K562 (cell line): Measurements from ENCODE around the gene CRYBB1. TPM values are rescaled to one million over a fixed set of nuclear protein-coding genes. Genes with fewer than 3 reads are reported as not detected.

ENCODE experiments used
- ARID2 ChIP-seq: fragments of 450-650 bp; IDR thresholded peaks from 2 replicates; pipeline ENCODE4 v1.6.1; 2017; ENCODE audit warnings: antibody characterized with exemption, mild to moderate bottlenecking
- BCLAF1 ChIP-seq, 2 experiments: fragments of 450-650 bp in 1 of 2; IDR thresholded peaks; 2 replicates each; pipeline ENCODE4 v1.6.1; 2011 to 2017; ENCODE audit warnings: low read depth in 2 of 2, antibody characterized with exemption in 1 of 2, borderline replicate concordance in 1 of 2, low read length in 1 of 2, mild to moderate bottlenecking in 1 of 2, mixed read lengths in 1 of 2; ENCODE audit not compliant: control insufficient read depth in 1 of 2
- CREBBP ChIP-seq: IDR thresholded peaks from one replicate; pipeline ENCODE4 v1.6.1; 2012; ENCODE audit warnings: low read depth, mild to moderate bottlenecking, control low read depth, inconsistent platforms, low read length
- ETV1 ChIP-seq: fragments of 450-650 bp; conservative IDR thresholded peaks from 2 replicates; pipeline ENCODE4 v1.6.1; 2016; ENCODE audit warnings: missing genetic modification characterization, control low read depth, low read depth, missing compliant biosample characterization
- EZH2 ChIP-seq: IDR thresholded peaks from 2 replicates; pipeline ENCODE4 v1.6.1; 2012; ENCODE audit warnings: low read depth, mild to moderate bottlenecking, inconsistent platforms, low read length, borderline replicate concordance
- HDAC2 ChIP-seq: fragments of 450-650 bp; IDR thresholded peaks from 2 replicates; pipeline ENCODE4 v1.6.1; 2016; ENCODE audit warnings: mild to moderate bottlenecking
- HOMEZ ChIP-seq: fragments of 250-450 bp; sonication (Bioruptor Pico); IDR thresholded peaks from 2 replicates; pipeline ENCODE4 v1.4.0; 2020; ENCODE audit warnings: mild to moderate bottlenecking, moderate library complexity
- MBD1 ChIP-seq: fragments of 250-450 bp; sonication (Bioruptor Pico); IDR thresholded peaks from 2 replicates; pipeline ENCODE4 v1.8.0; 2022; ENCODE audit warnings: inconsistent platforms
- POLR2A ChIP-seq: fragments of 450-650 bp; conservative IDR thresholded peaks from 2 replicates; pipeline ENCODE4 v1.6.1; 2016
- PURB ChIP-seq: sonication (generic); formaldehyde crosslinking; IDR thresholded peaks from 2 replicates; pipeline ENCODE4 v1.9.0; 2021; ENCODE audit warnings: low read depth, mild to moderate bottlenecking, missing genetic modification reagents
- RHOXF2B ChIP-seq: fragments of 250-450 bp; sonication (Bioruptor Pico); conservative IDR thresholded peaks from 2 replicates; pipeline ENCODE4 v1.5.1; 2021
- RNF219 ChIP-seq: fragments of 250-450 bp; sonication (Bioruptor Pico); IDR thresholded peaks from 2 replicates; pipeline ENCODE4 v1.5.0; 2022; ENCODE audit warnings: mild to moderate bottlenecking
- TEAD1 ChIP-seq, 2 experiments: fragments of 450-650 bp in 1 of 2; sonication (generic) in 1 of 2; formaldehyde crosslinking; IDR thresholded peaks; 2 replicates each; pipeline versions ENCODE4 v1.4.0 to v1.8.0; 2020 to 2022; ENCODE audit warnings: mild to moderate bottlenecking in 2 of 2, missing genetic modification reagents in 1 of 2
- ZBTB43 ChIP-seq: sonication (generic); formaldehyde crosslinking; IDR thresholded peaks from 2 replicates; pipeline ENCODE4 v1.8.0; 2023; ENCODE audit warnings: mild to moderate bottlenecking, missing genetic modification reagents
- ZKSCAN1 ChIP-seq: fragments of 150-350 bp; IDR thresholded peaks from 2 replicates; pipeline ENCODE4 v1.6.1; 2016; ENCODE audit warnings: low read depth, low read length
- ZNF586 ChIP-seq: fragments of 450-650 bp; formaldehyde crosslinking; conservative IDR thresholded peaks from 2 replicates; pipeline ENCODE4 v1.4.0; 2020; ENCODE audit warnings: mild to moderate bottlenecking, moderate library complexity
- polyA plus RNA-seq, 8 experiments: library from polyadenylated mRNA; depleted of rRNA in 4 of 8; stranded (reverse) in 5 of 8; unstranded in 3 of 8; fragments of >200 nt; fragmentation: Nextera tagmentation in 2 of 8; fragmentation: Illumina TruSeq in 1 of 8; extraction: Ambion mirVana in 2 of 8; extraction: Trizol in 1 of 8; gene quantifications; 2 replicates each; pipeline versions ENCODE4 v1.2.1 to v1.2.3, GENCODE V29; 2011 to 2014; ENCODE audit warnings: inconsistent platforms in 1 of 8, missing spikeins in 1 of 8
- total RNA-seq, 7 experiments: library from RNA; depleted of rRNA in 6 of 7; stranded (reverse); fragments of >200 nt in 6 of 7; fragmentation: Illumina TruSeq in 2 of 7; extraction: Trizol in 2 of 7; gene quantifications; 2 replicates each; pipeline versions ENCODE4 v1.2.1 to v1.2.3, GENCODE V29; 2011 to 2021; ENCODE audit warnings: low replicate concordance in 1 of 7

CRYBB1 gene
- total and polyA plus RNA-seq, 9 of the 15 experiments (the other 6 are each of a cell fraction or from before 2014, with no cell fraction given) = 0.16 to 0.45 (median 0.33) TPM; not detected in 2

GRCh38 chr22:26573026-26573662, 44.7 kb downstream of the CRYBB1 start (continued):
- TF ChIP-seq MBD1 = no peak
- no peak for TF ChIP-seq CREBBP
- no peak for TF ChIP-seq HOMEZ (CRISPR knock-in tag)
- TF ChIP-seq EZH2 = no peak
- no peak for TF ChIP-seq PURB (CRISPR knock-in tag)
- TF ChIP-seq ZBTB43 (CRISPR knock-in tag) = no peak
- no peak for TF ChIP-seq POLR2A
- no peak for TF ChIP-seq ZKSCAN1
- TF ChIP-seq ARID2 = no peak
- TF ChIP-seq ETV1 = peak; percentile 76
- peak; percentile 44; the same call in 1 of the 2 replicates for TF ChIP-seq HDAC2
- no peak for TF ChIP-seq ZNF586 (CRISPR knock-in tag)
- TF ChIP-seq BCLAF1 (IDR thresholded peaks at IDR 0.05; ENCODE audit: borderline replicate concordance in 1 of 2, control insufficient read depth in 1 of 2, low read depth in 2 of 2, low read length in 1 of 2) = no peak
- TF ChIP-seq TEAD1 (CRISPR knock-in tag; IDR thresholded peaks at IDR 0.05) = no peak
- TF ChIP-seq RHOXF2B (CRISPR knock-in tag) = no peak
- no peak for TF ChIP-seq RNF219 (CRISPR knock-in tag)
